ENCODE measurements around the gene CSH1. TPM values are rescaled to one million over a fixed set of nuclear protein-coding genes. Genes with fewer than 3 reads are reported as not detected.

CSH1 gene
- total RNA-seq, 2 donors from 2014 or later = not detected

- H3K4me3 ChIP-seq = no peak overlapping the region
- TF ChIP-seq CTCF (IDR thresholded peaks at IDR 0.05) = no peak
- H3K9me3 ChIP-seq = no peaks in the 10 kb centered on the region
- no peak overlapping the region for H3K9ac ChIP-seq (ENCODE audit: low read depth in 2 of 2, low read length in 2 of 2)
- no peaks in the 10 kb centered on the region for H3K4me1 ChIP-seq
- no peaks in the 10 kb centered on the region for H3K36me3 ChIP-seq
- H3K27ac ChIP-seq = no peak overlapping the region
- intact Hi-C loops (cut with DNase I) = no loop called here
- no peak for DNase-seq
- no peaks in the 10 kb centered on the region for H3K27me3 ChIP-seq
Measured at GRCh38 chr17:63937920-63938319, 41.5 kb upstream of the CSH1 start.

GRCh38 chr17:63937319-63937718 lies 40.9 kb upstream of the CSH1 start:
- H3K36me3 ChIP-seq = no peaks in the 10 kb centered on the region
- no peaks in the 10 kb centered on the region for H3K27me3 ChIP-seq
- H3K9ac ChIP-seq (ENCODE audit: low read depth in 2 of 2, low read length in 2 of 2) = no peak overlapping the region
- no peak overlapping the region for H3K27ac ChIP-seq
- no peaks in the 10 kb centered on the region for H3K9me3 ChIP-seq
- intact Hi-C loops (cut with DNase I) = no loop called here
- H3K4me1 ChIP-seq = no peaks in the 10 kb centered on the region
- TF ChIP-seq CTCF (IDR thresholded peaks at IDR 0.05) = no peak
- H3K4me3 ChIP-seq = no peak overlapping the region
- DNase-seq = no peak

DNA sequence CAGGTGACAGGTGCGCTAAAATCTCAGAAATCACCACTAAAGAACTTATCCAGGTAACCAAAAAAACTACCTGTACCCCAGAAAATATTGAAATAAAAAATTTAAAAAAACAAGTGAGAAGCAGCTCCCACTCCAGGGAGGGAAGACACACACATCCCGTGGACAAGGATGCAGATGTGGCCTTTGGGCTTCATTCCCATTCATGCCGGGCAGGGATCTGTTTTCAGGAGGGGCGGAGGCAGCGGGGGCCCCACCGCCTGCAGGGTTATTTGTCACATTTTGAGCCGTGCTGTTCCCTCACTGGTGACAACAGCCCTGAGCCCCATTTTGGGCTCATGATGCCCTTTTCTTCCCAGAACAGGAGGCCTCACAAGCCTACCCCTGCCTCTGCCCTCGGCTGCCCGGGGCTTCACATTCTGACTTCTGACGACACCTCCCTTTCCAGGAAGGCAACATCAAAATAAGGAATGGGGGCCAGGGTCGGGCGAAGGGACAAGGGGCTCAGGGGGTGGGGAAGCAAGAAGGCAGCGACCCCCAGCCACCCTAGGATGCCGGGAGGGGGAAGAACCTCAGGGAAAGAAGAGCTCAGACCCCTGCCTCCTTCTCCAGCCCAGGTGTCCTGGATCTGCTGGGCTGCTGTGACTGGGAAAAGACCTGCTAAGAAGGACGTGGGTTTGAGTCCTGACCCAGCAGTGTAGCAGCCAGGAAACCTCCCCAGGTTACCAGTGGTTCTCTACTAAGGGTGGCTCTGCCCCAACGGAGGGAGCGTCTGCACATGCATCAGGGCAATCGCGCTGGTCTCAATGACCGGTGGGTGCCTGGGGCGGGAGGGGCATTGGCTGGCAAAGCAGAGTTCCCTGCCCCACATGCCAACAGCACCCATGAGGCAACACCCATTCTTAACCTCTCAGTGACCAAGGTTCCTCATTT lies 38.1 kb upstream of the CSH1 start:
- Histone ChIP-seq H3K4me3 (no peak overlapping the region), H3K9ac (ENCODE audit: low read depth in 2 of 2, low read length in 2 of 2) (no peak overlapping the region), H3K27me3 (no peaks in the 10 kb centered on the region), H3K27ac (no peak overlapping the region), H3K36me3 (no peaks in the 10 kb centered on the region), H3K9me3 (no peaks in the 10 kb centered on the region), H3K4me1 (no peaks in the 10 kb centered on the region)
- intact Hi-C loops (cut with DNase I) = no loop called here
- DNase-seq = no peak
- no peak for TF ChIP-seq CTCF (IDR thresholded peaks at IDR 0.05)

- no peaks in the 10 kb centered on the region for H3K9me3 ChIP-seq
- no peak for TF ChIP-seq CTCF (IDR thresholded peaks at IDR 0.05)
- H3K9ac ChIP-seq (ENCODE audit: low read depth in 2 of 2, low read length in 2 of 2) = no peak overlapping the region
- H3K27me3 ChIP-seq = no peaks in the 10 kb centered on the region
- DNase-seq = no peak
- H3K27ac ChIP-seq = no peak overlapping the region
- no peaks in the 10 kb centered on the region for H3K4me1 ChIP-seq
- no peaks in the 10 kb centered on the region for H3K36me3 ChIP-seq
- intact Hi-C loops (cut with DNase I) = no loop called here
- H3K4me3 ChIP-seq = no peak overlapping the region
Measured at GRCh38 chr17:63933598-63933997, 37.2 kb upstream of the CSH1 start.

- Histone ChIP-seq H3K27me3 (no peaks in the 10 kb centered on the region), H3K36me3 (no peaks in the 10 kb centered on the region), H3K9me3 (no peaks in the 10 kb centered on the region), H3K9ac (ENCODE audit: low read depth in 2 of 2, low read length in 2 of 2) (no peak overlapping the region), H3K27ac (no peak overlapping the region), H3K4me3 (no peak overlapping the region), H3K4me1 (no peaks in the 10 kb centered on the region)
- no peak for TF ChIP-seq CTCF (IDR thresholded peaks at IDR 0.05)
- intact Hi-C loops (cut with DNase I) = no loop called here
- DNase-seq = no peak
Measured at GRCh38 chr17:63932721-63933120, 36.3 kb upstream of the CSH1 start.

Measured in colonic mucosa (tissue), 4 donors.